HG02870 (cell line): ENCODE results near the gene FBXO21.

ENCODE experiments used
- ATAC-seq: cut with Tn5 transposase; IDR thresholded peaks from one replicate; pipeline ENCODE4 v1.9.1; 2021; ENCODE audit warnings: mild to moderate bottlenecking, moderate library complexity; ENCODE audit not compliant: unreplicated experiment

The FBXO21 gene

GRCh38 chr12:117168976-117169375, 21.3 kb downstream of the FBXO21 start:
- no peak for ATAC-seq

- ATAC-seq = no peak
Measured at GRCh38 chr12:117167769-117168168, 22.5 kb downstream of the FBXO21 start.

- no peak for ATAC-seq
Measured at GRCh38 chr12:117166107-117166506, 24.2 kb downstream of the FBXO21 start.

GRCh38 chr12:117165342-117165741, 24.9 kb downstream of the FBXO21 start:
- no peak for ATAC-seq

- ATAC-seq = no peak
Measured at GRCh38 chr12:117162633-117163032, 27.6 kb downstream of the FBXO21 start.

GRCh38 chr12:117162167-117162539, 28.1 kb downstream of the FBXO21 start:
- ATAC-seq = no peak

- no peak for ATAC-seq
Measured at GRCh38 chr12:117161460-117162166, 28.7 kb downstream of the FBXO21 start.

GRCh38 chr12:117159674-117160073, 30.6 kb downstream of the FBXO21 start:
- no peak for ATAC-seq

- no peak for ATAC-seq
Measured at GRCh38 chr12:117158911-117159553, 31.2 kb downstream of the FBXO21 start.

GRCh38 chr12:117158096-117158495, 32.2 kb downstream of the FBXO21 start:
- ATAC-seq = no peak

- ATAC-seq = peak; percentile 86
Measured at GRCh38 chr12:117155278-117156060, 34.8 kb downstream of the FBXO21 start.

- ATAC-seq = no peak
Measured at GRCh38 chr12:117152793-117153775, 37.2 kb downstream of the FBXO21 start.

- no peak for ATAC-seq
Measured at GRCh38 chr12:117151403-117152031, 38.8 kb downstream of the FBXO21 start.

GRCh38 chr12:117149431-117149830, 40.8 kb downstream of the FBXO21 start:
- no peak for ATAC-seq

GRCh38 chr12:117148642-117149041, 41.6 kb downstream of the FBXO21 start:
- ATAC-seq = no peak

GRCh38 chr12:117147639-117148038, 42.6 kb downstream of the FBXO21 start:
- no peak for ATAC-seq

- no peak for ATAC-seq
Measured at GRCh38 chr12:117145597-117146154, 44.6 kb downstream of the FBXO21 start.

GRCh38 chr12:117144599-117144998, 45.7 kb downstream of the FBXO21 start:
- no peak for ATAC-seq

- ATAC-seq = peak; percentile 65
Measured at GRCh38 chr12:117143008-117143532, 47.2 kb downstream of the FBXO21 start.

- ATAC-seq = peak; percentile 52
Measured at GRCh38 chr12:117142094-117142493, 48.2 kb downstream of the FBXO21 start.
